NCI-H510A (cell line): ENCODE data around the gene SULF2.

Experiments
- DNase-seq: peaks from one replicate; lab custom pipeline; 2025; lab: John Stamatoyannopoulos, UW

SULF2 gene

GRCh38 chr20:47761482-47762047 is 23.7 kb downstream of the SULF2 start:
- no peak for DNase-seq

- DNase-seq = no peak
Measured at GRCh38 chr20:47760686-47761481, 24.4 kb downstream of the SULF2 start.

GRCh38 chr20:47758517-47759450 is 26.5 kb downstream of the SULF2 start:
- DNase-seq = no peak

- no peak for DNase-seq
Measured at GRCh38 chr20:47757145-47758035, 27.9 kb downstream of the SULF2 start.

GRCh38 chr20:47754946-47755652 is 30.2 kb downstream of the SULF2 start:
- no peak for DNase-seq

- DNase-seq = no peak
Measured at GRCh38 chr20:47754388-47754715, 30.9 kb downstream of the SULF2 start.

- DNase-seq = no peak
Measured at GRCh38 chr20:47753576-47754387, 31.5 kb downstream of the SULF2 start.

- DNase-seq = no peak
Measured at GRCh38 chr20:47751449-47751848, 33.8 kb downstream of the SULF2 start.

GRCh38 chr20:47749339-47749738 is 35.9 kb downstream of the SULF2 start:
- no peak for DNase-seq

- DNase-seq = no peak
Measured at GRCh38 chr20:47748823-47749222, 36.5 kb downstream of the SULF2 start.

- DNase-seq = no peak
Measured at GRCh38 chr20:47748069-47748468, 37.2 kb downstream of the SULF2 start.

GRCh38 chr20:47747669-47748031 is 37.6 kb downstream of the SULF2 start:
- DNase-seq = no peak

GRCh38 chr20:47744803-47745202 is 40.5 kb downstream of the SULF2 start:
- no peak for DNase-seq

GRCh38 chr20:47743671-47744070 is 41.6 kb downstream of the SULF2 start:
- DNase-seq = no peak

GRCh38 chr20:47741669-47742608 is 43.3 kb downstream of the SULF2 start:
- no peak for DNase-seq

GRCh38 chr20:47740862-47741184 is 44.5 kb downstream of the SULF2 start:
- no peak for DNase-seq

- DNase-seq = no peak
Measured at GRCh38 chr20:47740121-47740861, 45.0 kb downstream of the SULF2 start.

GRCh38 chr20:47737923-47738322 is 47.4 kb downstream of the SULF2 start:
- DNase-seq = no peak
